ENCODE results near the gene APOC1. TPM values are rescaled to one million over a fixed set of nuclear protein-coding genes. Genes with fewer than 3 reads are reported as not detected.
A peak's percentile ranks its signal among the peaks of the same experiment; 100 is the strongest.

APOC1 gene
- total RNA-seq, 4 donors from 2014 or later, result 1.1 to 18.7 (median 7.9) TPM

GRCh38 chr19:44894946-44895345, 19.5 kb upstream of the APOC1 start:
- intact Hi-C loops (cut with DNase I; ENCODE audit: low total_unique reads) (loop anchor here (5.0 kb wide), 1 partner anchor 62 kb away; the partner anchor contains the start of gene CLPTM1), in situ Hi-C loops (cut with MboI; ENCODE audit: low sequenced_read_pairs in 4 of 4) (loop anchor here in 1 of 4 donors (10.0 kb wide), 1 partner anchor 60 kb away; the partner anchor contains the start of gene CLPTM1)
- TF ChIP-seq POLR2A (IDR thresholded peaks at IDR 0.05) (no peak), CTCF (IDR thresholded peaks at IDR 0.05 in 4 of 5, conservative IDR thresholded peaks at IDR 0.05 in 1 of 5) (no peak)
- Histone ChIP-seq H3K9me3 (no peaks in the 10 kb centered on the region), H3K27ac (no peak overlapping the region), H3K36me3 (peaks cover 2 to 60% of the 10 kb centered on the region in 2 donors), H3K4me1 (peaks cover 12 to 14% of the 10 kb centered on the region in 2 donors), H3K27me3 (no peaks in the 10 kb centered on the region), H3K4me3 (no peak overlapping the region)
- ATAC-seq, result no peak
- no peak for DNase-seq

GRCh38 chr19:44897835-44898234, 16.6 kb upstream of the APOC1 start:
- DNase-seq, result no peak
- no peak overlapping the region for H3K27ac ChIP-seq
- intact Hi-C loops (cut with DNase I; ENCODE audit: low total_unique reads), result no loop called here
- ATAC-seq, result no peak
- H3K9me3 ChIP-seq, result no peaks in the 10 kb centered on the region
- TF ChIP-seq POLR2A (IDR thresholded peaks at IDR 0.05) (no peak), CTCF (IDR thresholded peaks at IDR 0.05 in 4 of 5, conservative IDR thresholded peaks at IDR 0.05 in 1 of 5) (no peak)
- in situ Hi-C loops (cut with MboI; ENCODE audit: low sequenced_read_pairs in 4 of 4), result loop anchor here in 1 of 4 donors (10.0 kb wide), 1 partner anchor 57 kb away; the partner anchor contains the start of gene CLPTM1
- H3K4me1 ChIP-seq, result no peaks in the 10 kb centered on the region
- no peak overlapping the region for H3K4me3 ChIP-seq
- peaks cover 2 to 86% of the 10 kb centered on the region in 2 donors for H3K36me3 ChIP-seq
- no peaks in the 10 kb centered on the region for H3K27me3 ChIP-seq

DNA sequence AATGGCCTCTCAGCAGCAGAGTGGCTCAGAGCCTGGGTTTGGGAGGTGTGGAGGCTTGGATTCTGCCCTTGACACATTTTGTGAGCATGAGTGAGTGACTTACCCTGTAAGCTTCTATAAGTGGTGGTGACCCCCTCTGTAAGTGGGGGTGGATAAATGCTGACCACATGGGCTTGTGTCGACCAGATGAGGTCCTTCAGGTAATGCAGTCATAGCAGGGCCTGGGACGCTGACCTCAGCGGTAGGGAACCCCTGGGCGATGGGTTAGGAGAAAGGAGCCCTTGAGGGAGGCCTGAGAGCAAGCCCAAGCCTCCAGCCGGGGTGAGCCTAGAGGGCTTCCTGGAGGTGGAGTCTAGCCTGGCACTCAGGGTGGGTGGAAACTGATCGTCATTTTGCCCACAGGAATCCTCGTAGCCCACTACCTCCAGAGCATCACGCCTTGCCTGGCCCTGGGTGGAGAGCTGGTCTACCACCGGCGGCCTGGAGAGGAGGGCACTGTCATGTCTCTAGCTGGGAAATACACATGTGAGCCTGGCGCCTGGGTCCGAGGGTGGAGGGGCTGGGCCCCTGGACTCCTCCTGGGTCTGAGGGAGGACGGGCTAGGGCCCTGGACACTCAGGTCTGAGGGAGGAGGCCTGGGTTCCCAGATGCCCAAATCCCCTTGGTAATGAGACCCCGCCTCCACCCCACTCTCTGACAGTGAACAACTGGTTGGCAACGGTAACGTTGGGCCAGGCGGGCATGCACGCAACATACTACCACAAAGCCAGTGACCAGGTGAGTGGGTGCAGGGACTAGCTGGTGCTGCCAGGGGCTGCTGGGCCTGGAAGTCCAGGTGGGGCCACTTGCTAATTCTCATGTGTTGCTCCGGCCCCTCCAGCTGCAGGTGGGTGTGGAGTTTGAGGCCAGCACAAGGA, 13.8 kb upstream of the APOC1 start:
- Histone ChIP-seq H3K36me3 (peaks cover 0 to 63% of the 10 kb centered on the region in 2 donors), H3K4me3 (no peak overlapping the region), H3K9me3 (no peaks in the 10 kb centered on the region), H3K27me3 (peaks cover 9 to 11% (median 11%) of the 10 kb centered on the region in 3 donors), H3K4me1 (no peaks in the 10 kb centered on the region), H3K27ac (no peak overlapping the region)
- ATAC-seq, result no peak
- TF ChIP-seq POLR2A (IDR thresholded peaks at IDR 0.05) (no peak), CTCF (IDR thresholded peaks at IDR 0.05 in 4 of 5, conservative IDR thresholded peaks at IDR 0.05 in 1 of 5) (no peak)
- DNase-seq, result no peak
- intact Hi-C loops (cut with DNase I; ENCODE audit: low total_unique reads) (no loop called here), in situ Hi-C loops (cut with MboI; ENCODE audit: low sequenced_read_pairs in 4 of 4) (loop anchor here in 1 of 4 donors (10.0 kb wide), 1 partner anchor 54 kb away; the partner anchor contains the start of gene CLPTM1)

DNA sequence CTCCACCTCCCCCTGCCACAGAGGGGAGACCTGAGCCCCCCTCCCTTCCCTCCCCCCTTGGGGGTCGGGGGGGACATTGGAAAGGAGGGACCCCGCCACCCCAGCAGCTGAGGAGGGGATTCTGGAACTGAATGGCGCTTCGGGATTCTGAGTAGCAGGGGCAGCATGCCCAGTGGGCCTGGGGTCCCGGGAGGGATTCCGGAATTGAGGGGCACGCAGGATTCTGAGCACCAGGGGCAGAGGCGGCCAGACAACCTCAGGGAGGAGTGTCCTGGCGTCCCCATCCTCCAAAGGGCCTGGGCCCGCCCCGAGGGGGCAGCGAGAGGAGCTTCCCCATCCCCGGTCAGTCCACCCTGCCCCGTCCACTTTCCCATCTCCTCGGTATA, 11.2 kb upstream of the APOC1 start:
- in situ Hi-C loops (cut with MboI; ENCODE audit: low sequenced_read_pairs in 4 of 4) (loop anchor here in 1 of 4 donors (10.0 kb wide), 1 partner anchor 52 kb away; the partner anchor contains the start of gene CLPTM1), intact Hi-C loops (cut with DNase I; ENCODE audit: low total_unique reads) (loop anchor here (1.0 kb wide), 1 partner anchor 48 kb away; no protein-coding TSS in a partner anchor)
- no peak overlapping the region for H3K27ac ChIP-seq
- peak in 1 of 2 donors; percentile 10 for ATAC-seq
- H3K4me3 ChIP-seq, result no peak overlapping the region
- no peak for DNase-seq
- no peaks in the 10 kb centered on the region for H3K9me3 ChIP-seq
- H3K36me3 ChIP-seq, result peaks cover 0 to 38% of the 10 kb centered on the region in 2 donors
- H3K27me3 ChIP-seq, result peaks cover 31 to 37% (median 34%) of the 10 kb centered on the region in 3 donors
- TF ChIP-seq CTCF (IDR thresholded peaks at IDR 0.05 in 4 of 5, conservative IDR thresholded peaks at IDR 0.05 in 1 of 5) (no peak), POLR2A (IDR thresholded peaks at IDR 0.05) (no peak)
- H3K4me1 ChIP-seq, result no peaks in the 10 kb centered on the region
